ENCODE results near the gene MAN2B2. TPM values are rescaled to one million over a fixed set of nuclear protein-coding genes. Genes with fewer than 3 reads are reported as not detected.

MAN2B2 gene
- total RNA-seq, 4 donors from 2014 or later: 32.7 to 95.3 (median 80.2) TPM

DNA sequence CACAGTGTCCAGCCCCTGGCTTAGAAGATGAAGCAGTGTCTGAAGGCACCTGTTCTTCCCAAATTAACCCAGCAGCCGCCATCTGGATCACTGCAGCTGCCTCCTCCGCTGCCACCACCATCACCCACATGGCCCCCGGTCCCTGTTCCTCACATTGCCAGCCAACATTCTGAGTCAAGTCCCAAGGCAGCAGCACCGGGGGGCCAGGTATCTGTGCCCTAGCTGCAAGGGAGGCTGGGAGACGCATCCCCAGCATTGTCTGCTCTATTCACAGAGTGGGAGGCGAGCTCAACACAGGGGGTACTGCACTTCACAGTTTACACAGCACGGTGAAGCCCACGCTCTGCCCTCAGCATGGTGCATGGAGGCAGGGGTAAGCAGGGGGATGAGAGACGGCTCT is 42.3 kb upstream of the MAN2B2 start:
- 69 to 84% methylated on average over 9 of the region's 9 CpGs for WGBS, 2 donors
- Histone ChIP-seq H3K9me3 (no peaks in the 10 kb centered on the region), H3K4me3 (replicated peaks in 1 of 3) (no peak overlapping the region), H3K27me3 (no peaks in the 10 kb centered on the region), H3K4me1 (no peaks in the 10 kb centered on the region), H3K36me3 (no peaks in the 10 kb centered on the region), H3K27ac (no peak overlapping the region)
- intact Hi-C loops (cut with DNase I): no loop called here
- DNase-seq: no peak
- TF ChIP-seq, protein P1, sequence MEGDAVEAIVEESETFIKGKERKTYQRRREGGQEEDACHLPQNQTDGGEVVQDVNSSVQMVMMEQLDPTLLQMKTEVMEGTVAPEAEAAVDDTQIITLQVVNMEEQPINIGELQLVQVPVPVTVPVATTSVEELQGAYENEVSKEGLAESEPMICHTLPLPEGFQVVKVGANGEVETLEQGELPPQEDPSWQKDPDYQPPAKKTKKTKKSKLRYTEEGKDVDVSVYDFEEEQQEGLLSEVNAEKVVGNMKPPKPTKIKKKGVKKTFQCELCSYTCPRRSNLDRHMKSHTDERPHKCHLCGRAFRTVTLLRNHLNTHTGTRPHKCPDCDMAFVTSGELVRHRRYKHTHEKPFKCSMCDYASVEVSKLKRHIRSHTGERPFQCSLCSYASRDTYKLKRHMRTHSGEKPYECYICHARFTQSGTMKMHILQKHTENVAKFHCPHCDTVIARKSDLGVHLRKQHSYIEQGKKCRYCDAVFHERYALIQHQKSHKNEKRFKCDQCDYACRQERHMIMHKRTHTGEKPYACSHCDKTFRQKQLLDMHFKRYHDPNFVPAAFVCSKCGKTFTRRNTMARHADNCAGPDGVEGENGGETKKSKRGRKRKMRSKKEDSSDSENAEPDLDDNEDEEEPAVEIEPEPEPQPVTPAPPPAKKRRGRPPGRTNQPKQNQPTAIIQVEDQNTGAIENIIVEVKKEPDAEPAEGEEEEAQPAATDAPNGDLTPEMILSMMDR (IDR thresholded peaks at IDR 0.05): no peak
- no peak for TF ChIP-seq POLR2A (IDR thresholded peaks at IDR 0.05)

DNA sequence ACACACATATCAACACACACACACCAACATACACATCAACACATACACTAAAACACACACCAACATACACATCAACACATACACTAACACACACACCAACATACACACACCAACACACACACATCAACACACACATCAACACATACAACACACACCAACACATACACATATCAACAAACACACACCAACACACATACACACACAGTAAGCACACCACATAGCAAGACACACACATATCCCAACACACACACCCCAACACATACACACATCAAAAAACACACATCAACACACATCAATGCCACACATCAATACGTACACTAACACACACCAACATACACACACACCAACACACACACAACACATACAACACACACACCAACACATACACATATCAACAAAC is 40.9 kb upstream of the MAN2B2 start:
- TF ChIP-seq POLR2A (IDR thresholded peaks at IDR 0.05): no peak
- TF ChIP-seq, protein P1 (IDR thresholded peaks at IDR 0.05): no peak
- H3K27me3 ChIP-seq: no peaks in the 10 kb centered on the region
- no peak overlapping the region for H3K27ac ChIP-seq
- intact Hi-C loops (cut with DNase I): no loop called here
- no peak for DNase-seq
- no peaks in the 10 kb centered on the region for H3K9me3 ChIP-seq
- no peaks in the 10 kb centered on the region for H3K36me3 ChIP-seq
- WGBS, 2 donors: 86 to 100% methylated on average over 1 of the region's 1 CpG
- no peak overlapping the region for H3K4me3 ChIP-seq (replicated peaks in 1 of 3)
- H3K4me1 ChIP-seq: no peaks in the 10 kb centered on the region

DNA sequence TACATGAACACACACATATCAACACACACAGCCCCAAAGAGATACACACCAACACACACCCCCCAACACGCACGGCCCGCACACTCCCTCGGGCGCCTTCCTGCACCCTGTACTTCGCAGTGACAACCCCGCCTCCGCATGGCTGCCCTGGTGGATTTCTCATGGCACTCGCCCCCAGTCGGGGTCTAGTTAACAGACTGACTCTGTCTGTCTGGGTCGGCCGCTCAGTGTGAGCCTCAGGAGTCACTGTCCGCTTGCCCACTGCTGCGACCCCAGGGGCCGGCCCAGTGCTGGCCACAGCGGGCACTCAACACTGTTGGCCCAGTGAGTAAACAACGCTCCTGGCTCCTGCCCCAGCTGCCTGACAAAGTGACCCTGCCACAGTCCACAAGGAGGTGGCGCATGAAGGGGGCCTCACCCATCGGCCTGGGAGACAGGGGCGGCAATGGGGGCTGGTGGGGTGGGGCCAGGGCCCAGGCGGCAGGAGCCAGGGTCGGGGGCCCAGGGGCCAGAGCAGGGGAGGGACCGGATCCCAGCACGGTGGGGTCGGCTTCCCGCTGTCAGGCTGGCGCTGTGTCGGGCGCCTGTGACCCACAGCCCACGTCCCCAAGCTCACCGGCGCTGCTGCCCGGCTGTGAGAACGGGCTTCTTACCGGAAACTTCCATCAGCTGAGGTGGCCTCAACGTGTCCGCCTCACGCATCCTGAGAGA is 40.2 kb upstream of the MAN2B2 start:
- no peak for DNase-seq
- Histone ChIP-seq H3K4me3 (replicated peaks in 1 of 3) (no peak overlapping the region), H3K27ac (no peak overlapping the region), H3K9me3 (no peaks in the 10 kb centered on the region), H3K4me1 (no peaks in the 10 kb centered on the region), H3K27me3 (no peaks in the 10 kb centered on the region), H3K36me3 (no peaks in the 10 kb centered on the region)
- intact Hi-C loops (cut with DNase I): no loop called here
- WGBS, 2 donors: 85 to 92% methylated on average over 30 to 35 of the region's 38 CpGs
- TF ChIP-seq, protein P1 (IDR thresholded peaks at IDR 0.05): no peak
- TF ChIP-seq POLR2A (IDR thresholded peaks at IDR 0.05): no peak

DNA sequence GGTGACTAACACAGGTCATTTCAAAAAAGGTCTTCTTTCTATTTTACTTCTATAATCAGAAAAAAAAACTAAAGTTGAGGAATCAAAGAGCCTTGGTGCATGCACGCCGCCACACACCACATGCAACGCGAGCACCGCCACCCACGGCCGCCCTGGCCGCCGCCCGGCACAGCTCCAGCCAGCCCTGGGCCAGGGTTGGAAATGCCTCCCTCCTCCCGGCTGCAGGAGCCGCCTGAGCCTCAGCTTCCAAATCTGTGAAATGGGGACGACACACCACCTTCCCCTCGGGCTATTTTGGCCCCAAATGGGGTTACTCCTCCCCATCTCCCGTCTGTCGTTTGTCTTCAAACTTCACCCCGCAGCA is 39.7 kb upstream of the MAN2B2 start:
- WGBS, 2 donors: 86 to 90% methylated on average over 17 of the region's 17 CpGs
- Histone ChIP-seq H3K27me3 (no peaks in the 10 kb centered on the region), H3K9me3 (no peaks in the 10 kb centered on the region), H3K27ac (no peak overlapping the region), H3K4me1 (no peaks in the 10 kb centered on the region), H3K4me3 (replicated peaks in 1 of 3) (no peak overlapping the region), H3K36me3 (no peaks in the 10 kb centered on the region)
- intact Hi-C loops (cut with DNase I): no loop called here
- no peak for DNase-seq
- no peak for TF ChIP-seq POLR2A (IDR thresholded peaks at IDR 0.05)
- TF ChIP-seq, protein P1 (IDR thresholded peaks at IDR 0.05): no peak

DNA sequence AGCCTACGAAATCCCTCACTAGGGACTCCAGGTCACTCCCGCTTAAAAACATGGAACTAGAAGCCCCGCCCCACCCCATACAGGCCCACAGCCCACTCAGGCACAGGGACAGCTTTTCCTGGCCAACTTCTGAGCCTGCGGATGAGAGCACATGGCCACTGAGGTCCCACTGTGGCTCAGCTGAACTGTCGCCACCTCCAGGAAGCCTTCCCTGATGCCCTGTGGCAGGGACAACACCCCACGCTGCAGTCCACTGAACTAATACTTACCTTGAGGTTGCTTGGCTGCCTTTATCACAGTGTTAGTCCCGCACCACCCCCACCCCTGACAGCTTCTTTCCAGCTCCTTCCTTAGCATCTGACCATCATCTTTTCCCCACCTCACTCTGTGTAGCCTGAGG is 39.3 kb upstream of the MAN2B2 start:
- Histone ChIP-seq H3K27me3 (no peaks in the 10 kb centered on the region), H3K27ac (no peak overlapping the region), H3K4me1 (no peaks in the 10 kb centered on the region), H3K36me3 (no peaks in the 10 kb centered on the region), H3K4me3 (replicated peaks in 1 of 3) (no peak overlapping the region), H3K9me3 (no peaks in the 10 kb centered on the region)
- TF ChIP-seq, protein P1 (IDR thresholded peaks at IDR 0.05): no peak
- TF ChIP-seq POLR2A (IDR thresholded peaks at IDR 0.05): no peak
- WGBS, 2 donors: 90 to 92% methylated on average over 7 of the region's 7 CpGs
- DNase-seq: no peak
- intact Hi-C loops (cut with DNase I): no loop called here
